SK-N-SH (cell line): ENCODE results near the gene PLIN3. TPM values are rescaled to one million over a fixed set of nuclear protein-coding genes. Genes with fewer than 3 reads are reported as not detected.

Experiments
- CTCF ChIA-PET: fragments of 300-600, 350-600 bp; formaldehyde crosslinking; extraction: SDS; loops from one replicate; lab custom pipeline; 2021; lab: Yijun Ruan, JAX
- POLR2A ChIA-PET: fragments of 350-600 bp; sonication (Branson Sonifier 250); formaldehyde crosslinking; extraction: SDS; loops from one replicate; lab custom pipeline; 2020; ENCODE audit warnings: antibody characterized with exemption, inconsistent platforms; lab: Yijun Ruan, JAX
- DNase-seq: peaks from one replicate; pipeline ENCODE4 v3.0.0; 2012
- H2AFZ ChIP-seq: fragments of 200-600 bp; sonication (generic); 2 replicates; pipeline ENCODE4 v1.8.1; 2016; ENCODE audit warnings: antibody characterized with exemption, mild to moderate bottlenecking, low read depth
- H3F3A ChIP-seq: fragments of 200-600 bp; sonication (generic); replicated peaks from 2 replicates; pipeline ENCODE3; 2016; ENCODE audit warnings: antibody characterized with exemption, mild to moderate bottlenecking; ENCODE audit not compliant: insufficient read depth
- H3K27ac ChIP-seq, 2 experiments: fragments of 200-500 bp in 1 of 2; fragments of 200-600 bp in 1 of 2; sonication (Bioruptor generic) in 1 of 2; sonication (generic), shearing (Covaris generic) in 1 of 2; 2 replicates each; pipeline versions ENCODE4 v1.5.1 to v1.6.1; 2014 to 2016; ENCODE audit warnings: low read depth in 2 of 2, inconsistent platforms in 1 of 2, low read length in 1 of 2, mild to moderate bottlenecking in 1 of 2, mixed read lengths in 1 of 2
- H3K27me3 ChIP-seq: fragments of 200-600 bp; sonication (generic), shearing (Covaris generic); 2 replicates; pipeline ENCODE4 v1.6.1; 2016; ENCODE audit warnings: mixed run types; ENCODE audit not compliant: insufficient read depth
- H3K36me3 ChIP-seq, 2 experiments: fragments of 200-500 bp in 1 of 2; fragments of 200-600 bp in 1 of 2; sonication (Bioruptor generic) in 1 of 2; sonication (generic) in 1 of 2; replicated peaks in 1 of 2; 2 replicates each; pipeline versions ENCODE3 to v1.5.1; 2014 to 2016; ENCODE audit warnings: low read length in 1 of 2, mild to moderate bottlenecking in 1 of 2; ENCODE audit not compliant: insufficient read depth in 2 of 2, control insufficient read depth in 1 of 2
- H3K4me1 ChIP-seq, 2 experiments: fragments of 200-500 bp in 1 of 2; fragments of 200-600 bp in 1 of 2; sonication (Bioruptor generic) in 1 of 2; sonication (generic), shearing (Covaris generic) in 1 of 2; 2 replicates each; pipeline versions ENCODE4 v1.5.1 to v1.6.1; 2014 to 2016; ENCODE audit warnings: low read depth in 1 of 2, low read length in 1 of 2, mixed run types in 1 of 2; ENCODE audit not compliant: insufficient read depth in 2 of 2, control insufficient read depth in 1 of 2
- H3K4me2 ChIP-seq: fragments of 200-600 bp; sonication (generic), shearing (Covaris generic); 2 replicates; pipeline ENCODE4 v1.6.1; 2017; ENCODE audit warnings: mixed run types
- H3K4me3 ChIP-seq, 2 experiments: fragments of 200-500 bp in 1 of 2; fragments of 200-600 bp in 1 of 2; sonication (Bioruptor generic) in 1 of 2; sonication (generic), shearing (Covaris generic) in 1 of 2; 2 replicates each; pipeline versions ENCODE4 v1.5.1 to v1.8.1; 2014 to 2016; ENCODE audit warnings: low read depth in 2 of 2, inconsistent platforms in 1 of 2, low read length in 1 of 2, mild to moderate bottlenecking in 1 of 2, mixed read lengths in 1 of 2, moderate library complexity in 1 of 2
- H3K79me2 ChIP-seq: fragments of 200-600 bp; sonication (generic); 2 replicates; pipeline ENCODE4 v1.8.1; 2017; ENCODE audit warnings: mild to moderate bottlenecking; ENCODE audit not compliant: insufficient read depth
- H3K9ac ChIP-seq: fragments of 200-600 bp; sonication (generic); 2 replicates; pipeline ENCODE4 v1.6.1; 2017; ENCODE audit warnings: mixed run types
- H3K9me2 ChIP-seq: fragments of 200-600 bp; sonication (generic); 2 replicates; pipeline ENCODE4 v1.6.1; 2017; ENCODE audit warnings: mixed run types
- H3K9me3 ChIP-seq: fragments of 200-600 bp; sonication (generic); 2 replicates; pipeline ENCODE4 v1.6.1; 2017; ENCODE audit warnings: mixed run types, mild to moderate bottlenecking, moderate library complexity
- H4K20me1 ChIP-seq: fragments of 200-600 bp; sonication (generic); 2 replicates; pipeline ENCODE4 v1.6.1; 2017; ENCODE audit warnings: mild to moderate bottlenecking, mixed run types; ENCODE audit not compliant: insufficient read depth
- EP300 ChIP-seq, 2 experiments: IDR thresholded peaks; 2 replicates each; pipeline versions ENCODE4 v1.4.0 to v1.6.1; 2012; ENCODE audit warnings: borderline replicate concordance in 1 of 2, low read depth in 1 of 2, low read length in 1 of 2
- FOSL2 ChIP-seq: IDR thresholded peaks from 2 replicates; pipeline ENCODE4 v1.4.0; 2012; ENCODE audit warnings: low read depth, mild to moderate bottlenecking, moderate library complexity, borderline replicate concordance
- FOXM1 ChIP-seq: IDR thresholded peaks from 2 replicates; pipeline ENCODE4 v1.4.0; 2012; ENCODE audit warnings: low read depth, mild to moderate bottlenecking
- GATA2 ChIP-seq: sonication (generic); formaldehyde crosslinking; IDR thresholded peaks from 2 replicates; pipeline ENCODE4 v1.5.0; 2020; ENCODE audit warnings: mild to moderate bottlenecking, missing genetic modification reagents
- JUND ChIP-seq: IDR thresholded peaks from 2 replicates; pipeline ENCODE4 v1.4.0; 2012
- POLR2AphosphoS5 ChIP-seq: IDR thresholded peaks from 2 replicates; pipeline ENCODE4 v1.6.1; 2012; ENCODE audit warnings: low read depth, low read length
- RFX5 ChIP-seq: IDR thresholded peaks from 2 replicates; pipeline ENCODE4 v1.6.1; 2012; ENCODE audit warnings: mild to moderate bottlenecking, improper control_type of control experiment, low read length
- SIN3A ChIP-seq: IDR thresholded peaks from 2 replicates; pipeline ENCODE4 v1.6.1; 2012; ENCODE audit warnings: low read depth, mild to moderate bottlenecking, low read length, moderate library complexity, borderline replicate concordance
- TAF1 ChIP-seq: IDR thresholded peaks from 2 replicates; pipeline ENCODE4 v1.6.1; 2012; ENCODE audit warnings: low read depth, mild to moderate bottlenecking, low read length, moderate library complexity, borderline replicate concordance
- TCF12 ChIP-seq: IDR thresholded peaks from 2 replicates; pipeline ENCODE4 v1.4.0; 2012
- WGBS: methylation state at CpG from one replicate; pipeline ENCODE4 v1.1.6; 2017; ENCODE audit warnings: low lambda C conversion rate; 5-methylcytosine and 5-hydroxymethylcytosine counted together
- polyA plus RNA-seq, 3 experiments: library from polyadenylated mRNA; depleted of rRNA; stranded (reverse); fragments of >200 nt; gene quantifications; 2 replicates each; pipeline ENCODE4 v1.2.3, GENCODE V29; 2012
- TF ChIP-seq, protein P1 (sequence below): fragments of 150-350 bp; IDR thresholded peaks from 2 replicates; pipeline ENCODE4 v1.6.1; 2017; ENCODE audit warnings: antibody characterized with exemption, low read length, low read depth, borderline replicate concordance
- TF ChIP-seq, protein P2 (sequence below): fragments of 200-600 bp; sonication (generic); IDR thresholded peaks from 2 replicates; pipeline ENCODE4 v1.6.1; 2017; ENCODE audit warnings: antibody characterized with exemption, mild to moderate bottlenecking, moderate library complexity

PLIN3 gene
- polyA plus RNA-seq, 1 of the 3 experiments (the other 2 are of a cell fraction) = 129 TPM

DNA sequence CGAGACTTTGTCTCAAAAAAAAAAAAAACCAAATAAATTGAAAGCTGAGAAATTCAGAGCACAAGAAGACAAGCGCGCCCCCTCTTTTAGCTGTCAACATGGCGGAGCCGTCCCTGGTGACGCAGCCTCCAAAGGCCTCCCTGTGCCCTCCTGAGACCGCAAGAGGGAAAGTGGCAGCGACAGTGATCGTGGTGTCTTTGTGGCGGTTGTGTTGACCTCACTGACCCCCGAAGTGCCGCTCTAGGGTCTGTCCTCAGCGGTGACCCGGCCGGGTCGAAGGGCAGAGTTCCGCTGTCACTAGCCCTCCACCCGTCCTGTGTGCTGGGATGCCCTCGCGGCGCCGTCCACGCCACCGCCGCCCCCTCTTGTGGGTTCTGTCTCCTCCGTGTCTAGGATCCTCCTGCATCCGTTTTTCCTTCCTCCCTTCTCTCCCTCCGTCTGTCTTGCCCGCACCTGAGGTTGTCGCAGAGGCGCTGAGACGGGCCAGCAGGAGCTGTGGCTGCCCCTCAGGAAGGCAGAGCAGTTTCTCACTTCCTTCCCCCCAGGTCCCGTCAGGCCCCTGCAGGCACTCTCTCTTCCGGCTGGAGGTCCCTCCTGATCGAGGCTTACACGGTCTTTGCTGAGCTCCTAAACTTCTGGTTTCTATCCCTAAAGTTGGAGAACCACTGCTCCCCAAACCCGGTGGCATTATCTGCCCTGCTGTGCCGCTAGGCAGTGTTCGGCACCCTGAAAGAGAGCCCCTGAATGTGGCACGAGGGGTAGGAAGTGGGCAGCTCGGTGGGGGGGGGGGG is 49.0 kb upstream of the PLIN3 start:
- H3K9me3 ChIP-seq = no peaks in the 10 kb centered on the region
- H3K4me1 ChIP-seq = peaks cover 14 to 29% of the 10 kb centered on the region in 2 experiments; a peak in 3 of 4 replicates
- H3K27ac ChIP-seq = peak overlapping the region in 1 of 2 experiments; percentile 66; a peak in 1 of 4 replicates
- H3K36me3 ChIP-seq = peaks cover 0 to 15% of the 10 kb centered on the region in 2 experiments
- no peak for DNase-seq
- peaks cover 22% of the 10 kb centered on the region for H3F3A ChIP-seq
- no peaks in the 10 kb centered on the region for H3K27me3 ChIP-seq
- no peaks in the 10 kb centered on the region for H3K9me2 ChIP-seq
- no peak overlapping the region for H2AFZ ChIP-seq
- H3K9ac ChIP-seq = no peak overlapping the region
- H3K4me2 ChIP-seq = no peak overlapping the region
- TF ChIP-seq GATA2 (CRISPR knock-in tag) (no peak), POLR2AphosphoS5 (no peak), RFX5 (no peak), FOSL2 (no peak)
- TF ChIP-seq, protein P1, sequence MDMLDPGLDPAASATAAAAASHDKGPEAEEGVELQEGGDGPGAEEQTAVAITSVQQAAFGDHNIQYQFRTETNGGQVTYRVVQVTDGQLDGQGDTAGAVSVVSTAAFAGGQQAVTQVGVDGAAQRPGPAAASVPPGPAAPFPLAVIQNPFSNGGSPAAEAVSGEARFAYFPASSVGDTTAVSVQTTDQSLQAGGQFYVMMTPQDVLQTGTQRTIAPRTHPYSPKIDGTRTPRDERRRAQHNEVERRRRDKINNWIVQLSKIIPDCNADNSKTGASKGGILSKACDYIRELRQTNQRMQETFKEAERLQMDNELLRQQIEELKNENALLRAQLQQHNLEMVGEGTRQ = no peak
- TF ChIP-seq, protein P2, sequence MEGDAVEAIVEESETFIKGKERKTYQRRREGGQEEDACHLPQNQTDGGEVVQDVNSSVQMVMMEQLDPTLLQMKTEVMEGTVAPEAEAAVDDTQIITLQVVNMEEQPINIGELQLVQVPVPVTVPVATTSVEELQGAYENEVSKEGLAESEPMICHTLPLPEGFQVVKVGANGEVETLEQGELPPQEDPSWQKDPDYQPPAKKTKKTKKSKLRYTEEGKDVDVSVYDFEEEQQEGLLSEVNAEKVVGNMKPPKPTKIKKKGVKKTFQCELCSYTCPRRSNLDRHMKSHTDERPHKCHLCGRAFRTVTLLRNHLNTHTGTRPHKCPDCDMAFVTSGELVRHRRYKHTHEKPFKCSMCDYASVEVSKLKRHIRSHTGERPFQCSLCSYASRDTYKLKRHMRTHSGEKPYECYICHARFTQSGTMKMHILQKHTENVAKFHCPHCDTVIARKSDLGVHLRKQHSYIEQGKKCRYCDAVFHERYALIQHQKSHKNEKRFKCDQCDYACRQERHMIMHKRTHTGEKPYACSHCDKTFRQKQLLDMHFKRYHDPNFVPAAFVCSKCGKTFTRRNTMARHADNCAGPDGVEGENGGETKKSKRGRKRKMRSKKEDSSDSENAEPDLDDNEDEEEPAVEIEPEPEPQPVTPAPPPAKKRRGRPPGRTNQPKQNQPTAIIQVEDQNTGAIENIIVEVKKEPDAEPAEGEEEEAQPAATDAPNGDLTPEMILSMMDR = no peak
- TF ChIP-seq, all 33 proteins: peak for 0
- WGBS = 94% methylated on average over 40 of the region's 41 CpGs
- ChIA-PET CTCF (interaction anchor here (1.0 to 1.1 kb wide), 3 partner anchors 43 to 115 kb away, joined by 3 to 4 read pairs (median 3); no protein-coding TSS in a partner anchor), POLR2A (no interaction called here)
- Histone ChIP-seq H3K79me2 (peaks cover 95% of the 10 kb centered on the region), H3K4me3 (no peak overlapping the region), H4K20me1 (peaks cover 52% of the 10 kb centered on the region; the same call in 1 of the 2 replicates)

- Histone ChIP-seq H3K9ac (0 out of 2 replicates have a peak overlapping the region, but pooled peaks have one; percentile 5), H3K36me3 (peaks cover 0 to 15% of the 10 kb centered on the region in 2 experiments), H4K20me1 (peaks cover 42% of the 10 kb centered on the region; the same call in 1 of the 2 replicates), H3K27me3 (no peaks in the 10 kb centered on the region), H3K79me2 (peaks cover 95% of the 10 kb centered on the region), H3K4me3 (no peak overlapping the region), H3K9me3 (no peaks in the 10 kb centered on the region), H3K27ac (peak overlapping the region; percentile 23 to 66), H3K4me1 (peaks cover 25 to 38% of the 10 kb centered on the region in 2 experiments; a peak in 3 of 4 replicates), H3F3A (peaks cover 31% of the 10 kb centered on the region), H3K9me2 (no peaks in the 10 kb centered on the region), H3K4me2 (peak overlapping the region; percentile 52; the same call in 1 of the 2 replicates), H2AFZ (no peak overlapping the region; the same call in 1 of the 2 replicates)
- TF ChIP-seq JUND (peak; percentile 60), POLR2AphosphoS5 (no peak), TCF12 (peak; percentile 50), FOXM1 (no peak), SIN3A (no peak), FOSL2 (peak; percentile 80), EP300 (IDR thresholded peaks at IDR 0.05; ENCODE audit: borderline replicate concordance in 1 of 2, low read depth in 1 of 2, low read length in 1 of 2) (no peak), TAF1 (0 out of 2 replicates have a peak, but pooled peaks have one; percentile 19)
- DNase-seq = no peak
- ChIA-PET CTCF (interaction anchor here (4.4 to 7.6 kb wide), 3 partner anchors 45 to 117 kb away, joined by 36 to 121 read pairs (median 60); partner anchors contain the start of gene PLIN3), POLR2A (no interaction called here)
- WGBS = 67% methylated on average over 17 of the region's 23 CpGs
These were observed 47.5 kb upstream of the PLIN3 start for GRCh38 chr19:4914736-4915501.
